Neural progenitor cell (in vitro differentiated cells): ENCODE measurements around the gene PNMT.

Source experiments
- CTCF ChIP-seq: fragments of 200-600 bp; sonication (generic); IDR thresholded peaks from 2 replicates; pipeline ENCODE4 v1.5.1; 2017; ENCODE audit warnings: antibody characterized with exemption, mild to moderate bottlenecking
- EZH2 ChIP-seq: fragments of 200-600 bp; sonication (generic); IDR thresholded peaks from 2 replicates; pipeline ENCODE4 v1.6.1; 2017; ENCODE audit warnings: antibody characterized with exemption, mild to moderate bottlenecking, moderate library complexity
- EZH2phosphoT487 ChIP-seq: fragments of 200-600 bp; sonication (generic); IDR thresholded peaks from 2 replicates; pipeline ENCODE4 v1.6.1; 2017; ENCODE audit warnings: antibody characterized with exemption

DNA sequence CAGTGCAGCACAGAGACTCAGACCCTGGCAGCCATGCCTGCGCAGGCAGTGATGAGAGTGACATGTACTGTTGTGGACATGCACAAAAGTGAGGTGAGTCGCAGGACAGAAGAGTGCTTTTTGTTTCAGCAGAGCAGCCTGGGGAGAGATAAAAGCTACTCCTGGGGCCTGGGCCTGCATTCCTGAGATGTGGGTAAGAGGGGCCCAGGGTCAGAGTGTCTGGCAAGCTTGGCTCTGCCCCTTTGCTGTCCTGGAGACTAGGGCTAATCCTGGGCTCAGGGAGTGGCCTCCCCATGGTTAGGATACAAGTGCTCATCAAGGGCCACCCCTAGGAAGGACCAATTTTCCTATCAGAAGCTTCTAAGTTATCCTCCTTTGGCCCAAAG is 26.8 kb downstream of the PNMT start:
- TF ChIP-seq EZH2 (no peak), CTCF (no peak), EZH2phosphoT487 (no peak)
